GM20000 (cell line): ENCODE measurements around the gene SPSB3.

Experiments used
- DNase-seq: peaks from one replicate; pipeline ENCODE4 v3.0.0; 2012; ENCODE audit warnings: low spot score
- CTCF ChIP-seq: IDR thresholded peaks from 2 replicates; pipeline ENCODE4 v1.5.1; 2012; ENCODE audit warnings: mild to moderate bottlenecking, control low read depth; ENCODE audit errors: extremely low read depth, missing control alignments

The SPSB3 gene

GRCh38 chr16:1782408-1783264 lies at the start of gene SPSB3, which contains the start of gene NUBP2:
SPSB3 (minus strand) TSS chr16:1782571; CDS start chr16:1781483, 1,088 bp downstream.
NUBP2 (plus strand) TSS chr16:1782960; CDS start chr16:1783021, 61 bp downstream.
- no peak for TF ChIP-seq CTCF
- peak; percentile 99 for DNase-seq

GRCh38 chr16:1831186-1832075 lies 49.1 kb upstream of the SPSB3 start:
- no peak for DNase-seq
- no peak for TF ChIP-seq CTCF

GRCh38 chr16:1830213-1830612 lies 47.8 kb upstream of the SPSB3 start:
- no peak for DNase-seq
- TF ChIP-seq CTCF = no peak

- no peak for TF ChIP-seq CTCF
- no peak for DNase-seq
These were observed 46.5 kb upstream of the SPSB3 start for GRCh38 chr16:1828645-1829410.

- DNase-seq = peak; percentile 100
- no peak for TF ChIP-seq CTCF
These were observed 44.6 kb upstream of the SPSB3 start, which contains the start of the genes FAHD1 and HAGH for GRCh38 chr16:1826691-1827573. FAHD1 (plus strand) TSS chr16:1827206; CDS start chr16:1827239, 33 bp downstream. HAGH (minus strand) TSS chr16:1826825; CDS start chr16:1826787, 38 bp downstream.

GRCh38 chr16:1825864-1826690 lies 43.7 kb upstream of the SPSB3 start:
- peak; percentile 94 for DNase-seq
- TF ChIP-seq CTCF = no peak
